ENCODE data around the gene RPN2.

DNA sequence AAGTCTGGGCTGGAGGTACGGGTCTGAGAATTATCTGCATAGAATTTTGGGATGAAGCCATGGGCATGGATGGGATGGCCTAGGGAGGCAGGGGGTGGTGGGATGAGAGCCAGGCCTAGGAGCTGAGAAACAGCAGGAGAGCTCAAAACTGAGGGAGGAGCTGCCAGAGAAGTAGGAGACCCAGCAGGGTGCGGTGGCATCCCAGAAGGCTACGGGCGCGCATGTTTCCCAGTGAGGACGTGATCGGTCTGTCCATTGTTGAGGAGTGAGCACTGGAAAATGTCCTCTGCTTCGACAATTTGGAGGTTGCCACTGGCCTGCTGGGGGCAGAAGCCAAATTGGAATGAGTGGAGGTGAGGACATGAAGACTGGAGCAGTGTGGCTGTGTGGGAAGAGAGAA is 14.7 kb downstream of the RPN2 start:
- TF ChIP-seq SNAI2 (CRISPR knock-in tag; IDR thresholded peaks at IDR 0.05) (no peak), RARB (CRISPR knock-in tag; IDR thresholded peaks at IDR 0.05) (no peak), CREB5 (CRISPR knock-in tag; IDR thresholded peaks at IDR 0.05; ENCODE audit: low read depth) (no peak), ARNTL (CRISPR knock-in tag; IDR thresholded peaks at IDR 0.05; ENCODE audit: borderline replicate concordance, low read depth) (no peak), ZNF565 (CRISPR knock-in tag; conservative IDR thresholded peaks at IDR 0.05; ENCODE audit: low read depth) (no peak), ZFP30 (CRISPR knock-in tag; IDR thresholded peaks at IDR 0.05) (no peak), ZNF8 (CRISPR knock-in tag; IDR thresholded peaks at IDR 0.05) (no peak), TCF4 (CRISPR knock-in tag; IDR thresholded peaks at IDR 0.05; ENCODE audit: borderline replicate concordance) (no peak), ZFP3 (CRISPR knock-in tag; IDR thresholded peaks at IDR 0.05) (no peak), BACH2 (CRISPR knock-in tag; IDR thresholded peaks at IDR 0.05; ENCODE audit: borderline replicate concordance) (no peak), GLIS3 (CRISPR knock-in tag; IDR thresholded peaks at IDR 0.05) (no peak), ESRRG (CRISPR knock-in tag; IDR thresholded peaks at IDR 0.05) (no peak)
- TF ChIP-seq, protein P1, sequence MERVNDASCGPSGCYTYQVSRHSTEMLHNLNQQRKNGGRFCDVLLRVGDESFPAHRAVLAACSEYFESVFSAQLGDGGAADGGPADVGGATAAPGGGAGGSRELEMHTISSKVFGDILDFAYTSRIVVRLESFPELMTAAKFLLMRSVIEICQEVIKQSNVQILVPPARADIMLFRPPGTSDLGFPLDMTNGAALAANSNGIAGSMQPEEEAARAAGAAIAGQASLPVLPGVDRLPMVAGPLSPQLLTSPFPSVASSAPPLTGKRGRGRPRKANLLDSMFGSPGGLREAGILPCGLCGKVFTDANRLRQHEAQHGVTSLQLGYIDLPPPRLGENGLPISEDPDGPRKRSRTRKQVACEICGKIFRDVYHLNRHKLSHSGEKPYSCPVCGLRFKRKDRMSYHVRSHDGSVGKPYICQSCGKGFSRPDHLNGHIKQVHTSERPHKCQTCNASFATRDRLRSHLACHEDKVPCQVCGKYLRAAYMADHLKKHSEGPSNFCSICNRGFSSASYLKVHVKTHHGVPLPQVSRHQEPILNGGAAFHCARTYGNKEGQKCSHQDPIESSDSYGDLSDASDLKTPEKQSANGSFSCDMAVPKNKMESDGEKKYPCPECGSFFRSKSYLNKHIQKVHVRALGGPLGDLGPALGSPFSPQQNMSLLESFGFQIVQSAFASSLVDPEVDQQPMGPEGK (CRISPR knock-in tag; IDR thresholded peaks at IDR 0.05; ENCODE audit: borderline replicate concordance): no peak
- TF ChIP-seq, protein P2, sequence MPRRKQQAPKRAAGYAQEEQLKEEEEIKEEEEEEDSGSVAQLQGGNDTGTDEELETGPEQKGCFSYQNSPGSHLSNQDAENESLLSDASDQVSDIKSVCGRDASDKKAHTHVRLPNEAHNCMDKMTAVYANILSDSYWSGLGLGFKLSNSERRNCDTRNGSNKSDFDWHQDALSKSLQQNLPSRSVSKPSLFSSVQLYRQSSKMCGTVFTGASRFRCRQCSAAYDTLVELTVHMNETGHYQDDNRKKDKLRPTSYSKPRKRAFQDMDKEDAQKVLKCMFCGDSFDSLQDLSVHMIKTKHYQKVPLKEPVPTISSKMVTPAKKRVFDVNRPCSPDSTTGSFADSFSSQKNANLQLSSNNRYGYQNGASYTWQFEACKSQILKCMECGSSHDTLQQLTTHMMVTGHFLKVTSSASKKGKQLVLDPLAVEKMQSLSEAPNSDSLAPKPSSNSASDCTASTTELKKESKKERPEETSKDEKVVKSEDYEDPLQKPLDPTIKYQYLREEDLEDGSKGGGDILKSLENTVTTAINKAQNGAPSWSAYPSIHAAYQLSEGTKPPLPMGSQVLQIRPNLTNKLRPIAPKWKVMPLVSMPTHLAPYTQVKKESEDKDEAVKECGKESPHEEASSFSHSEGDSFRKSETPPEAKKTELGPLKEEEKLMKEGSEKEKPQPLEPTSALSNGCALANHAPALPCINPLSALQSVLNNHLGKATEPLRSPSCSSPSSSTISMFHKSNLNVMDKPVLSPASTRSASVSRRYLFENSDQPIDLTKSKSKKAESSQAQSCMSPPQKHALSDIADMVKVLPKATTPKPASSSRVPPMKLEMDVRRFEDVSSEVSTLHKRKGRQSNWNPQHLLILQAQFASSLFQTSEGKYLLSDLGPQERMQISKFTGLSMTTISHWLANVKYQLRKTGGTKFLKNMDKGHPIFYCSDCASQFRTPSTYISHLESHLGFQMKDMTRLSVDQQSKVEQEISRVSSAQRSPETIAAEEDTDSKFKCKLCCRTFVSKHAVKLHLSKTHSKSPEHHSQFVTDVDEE (CRISPR knock-in tag; IDR thresholded peaks at IDR 0.05): no peak

Measured in SK-N-SH treated with all-trans-retinoic acid at 6 μM for 48 hours (cell line).